ENCODE measurements around the gene CDH13.

CDH13 gene

GRCh38 chr16:83470416-83470815 lies 843.6 kb downstream of the CDH13 start:
- no peak for ATAC-seq

DNA sequence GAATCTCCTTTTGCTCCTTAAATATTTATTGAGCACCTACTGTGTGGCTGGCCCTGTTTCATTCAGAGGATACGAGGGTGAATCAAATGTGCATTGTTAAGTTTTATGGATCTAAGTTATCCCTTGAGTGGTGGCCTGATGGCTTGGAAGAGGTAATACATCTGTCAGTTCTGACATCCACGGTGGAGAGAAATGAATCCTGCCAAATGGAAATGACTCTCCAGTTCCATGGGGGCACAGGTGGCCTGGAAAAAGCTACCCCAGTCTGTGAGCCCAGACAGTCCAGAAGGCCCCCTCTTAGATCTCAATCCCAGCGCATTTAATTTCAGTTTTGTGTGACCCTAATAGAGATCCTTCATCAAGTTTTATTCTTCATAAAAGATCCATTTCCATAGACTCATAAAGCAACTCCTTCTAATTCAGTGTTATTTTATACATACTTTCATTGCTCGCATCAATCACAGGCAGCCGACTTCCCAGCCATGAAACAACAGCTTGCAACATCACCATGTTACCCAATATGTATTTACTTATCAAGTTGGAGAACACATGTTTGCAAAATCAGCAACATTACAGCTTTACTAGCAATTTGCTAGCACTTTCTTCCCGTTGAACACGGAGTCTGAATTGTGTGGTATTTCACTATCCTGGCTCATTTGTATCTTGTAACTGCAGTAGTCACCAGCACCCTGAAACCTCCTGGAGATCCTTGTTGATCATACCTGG lies 846.2 kb downstream of the CDH13 start:
- no peak for ATAC-seq

DNA sequence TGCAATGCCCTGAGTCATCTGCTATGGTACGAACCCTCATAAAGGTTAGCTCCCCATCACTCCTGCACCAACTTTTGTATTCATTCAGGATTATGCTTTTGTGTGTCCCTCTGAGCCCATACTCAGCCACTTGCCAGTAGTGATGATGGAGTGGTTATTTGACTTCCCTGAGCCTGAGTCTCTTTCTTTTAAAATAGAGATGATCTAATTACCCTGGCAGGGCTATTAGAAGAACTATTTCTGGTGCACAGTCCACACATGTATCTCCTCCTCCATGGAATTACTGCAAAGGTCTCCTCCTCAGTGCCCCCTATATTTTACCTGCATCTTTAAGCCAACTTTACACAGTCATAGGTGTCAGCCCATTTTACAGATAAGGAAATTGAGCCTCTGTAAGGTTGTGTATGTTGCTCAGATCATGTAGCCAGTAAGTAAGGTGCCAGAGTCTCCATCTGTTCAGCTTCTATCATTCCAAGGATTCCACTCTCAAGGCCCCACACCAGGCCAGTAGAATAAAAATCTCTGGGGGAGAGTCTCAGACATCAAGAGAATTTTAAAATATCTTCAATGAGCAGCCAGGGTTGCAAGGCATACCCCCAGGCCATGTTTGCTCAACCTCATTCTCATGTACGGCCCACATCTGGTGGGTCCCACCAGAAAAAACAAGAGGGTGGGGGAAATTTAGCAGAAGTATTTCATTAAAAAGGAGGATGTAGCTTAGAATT lies 847.3 kb downstream of the CDH13 start:
- ATAC-seq: no peak

DNA sequence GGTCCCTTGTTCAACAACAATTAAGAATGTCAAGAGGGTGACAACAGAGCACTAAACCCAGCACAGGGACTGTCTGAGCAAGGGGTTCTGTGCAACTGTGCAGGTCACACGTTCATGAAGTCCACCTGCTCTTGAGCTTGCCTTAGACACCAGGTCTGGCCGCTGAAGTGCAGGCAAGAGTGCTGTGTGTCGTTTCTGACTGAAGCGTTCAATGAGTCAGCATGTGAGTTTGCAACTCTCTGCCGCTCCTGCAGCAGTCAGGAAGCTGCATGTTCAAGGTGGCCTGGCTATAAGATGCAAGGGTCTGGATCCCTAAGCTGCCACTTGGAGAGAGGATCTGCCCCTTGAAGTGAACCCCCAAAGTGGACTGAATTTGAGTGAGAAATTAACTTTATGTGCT lies 848.3 kb downstream of the CDH13 start:
- ATAC-seq: no peak

DNA sequence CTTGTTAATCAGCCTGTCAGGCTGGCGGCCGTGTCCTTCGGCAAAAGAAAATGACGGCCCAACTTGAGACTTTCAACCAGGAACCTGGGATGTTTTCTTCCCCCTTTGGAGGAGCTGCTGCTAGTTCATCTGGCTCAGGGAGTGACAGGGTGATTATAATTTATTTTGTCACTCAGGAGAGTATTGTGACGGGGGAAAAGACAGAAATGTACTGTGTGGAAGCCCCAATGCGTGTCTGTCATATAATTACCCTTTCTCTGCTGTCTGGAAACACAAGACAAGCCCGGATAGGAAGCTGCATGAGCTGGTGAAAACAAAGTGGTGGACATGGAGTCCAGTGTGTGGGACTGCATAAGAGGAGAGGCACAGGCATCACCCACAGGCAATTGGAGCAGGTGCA lies 854.8 kb downstream of the CDH13 start:
- no peak for ATAC-seq

DNA sequence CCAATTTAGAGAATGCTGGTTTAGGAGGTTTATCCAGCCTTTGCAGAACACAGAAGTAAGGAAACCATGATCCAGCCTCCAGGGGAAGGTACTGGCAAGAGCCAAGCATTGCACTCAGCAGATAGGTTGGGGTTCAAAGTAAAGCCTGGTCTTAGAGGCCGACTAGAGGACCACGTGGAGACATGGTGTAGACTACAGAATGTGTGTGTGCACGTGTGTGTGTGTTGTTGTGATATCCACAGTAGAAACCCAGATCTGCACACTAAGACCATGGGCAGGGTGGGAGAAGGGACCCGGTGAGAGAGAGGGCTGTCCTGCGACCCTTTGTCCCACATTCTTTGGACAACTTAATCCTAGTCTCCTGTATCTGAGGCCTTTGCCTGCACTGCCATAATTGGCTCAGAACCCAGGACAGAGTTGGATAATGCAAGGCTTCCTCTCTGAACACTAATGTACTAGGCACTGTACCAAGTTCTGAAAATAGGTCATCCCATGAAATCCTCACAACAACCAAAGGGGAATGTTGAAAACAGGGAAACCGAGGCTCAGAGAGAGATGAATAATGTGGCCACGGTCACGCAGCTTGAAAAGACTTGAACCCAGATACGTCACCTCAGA lies 855.9 kb downstream of the CDH13 start:
- ATAC-seq: no peak

- no peak for ATAC-seq
Measured at GRCh38 chr16:83490073-83490472, 863.3 kb downstream of the CDH13 start.

DNA sequence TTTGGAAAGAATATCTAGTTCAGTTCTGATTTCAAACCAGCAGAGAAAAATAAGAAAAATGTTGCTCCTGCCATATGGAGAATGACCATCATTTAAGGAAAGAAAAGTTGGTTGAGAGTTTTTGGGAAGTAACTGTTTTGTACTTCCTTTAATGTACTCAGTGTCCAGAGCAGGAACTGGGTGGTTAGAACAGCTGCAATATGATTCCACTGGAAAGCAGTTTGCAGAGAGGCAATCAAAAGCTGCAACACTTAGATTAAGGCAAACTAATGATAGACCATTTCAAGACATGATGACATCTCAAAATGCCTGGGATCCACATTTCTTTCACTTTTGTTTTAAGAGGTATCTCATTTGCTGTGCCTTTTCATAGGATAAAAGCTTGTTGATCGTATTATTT lies 867.7 kb downstream of the CDH13 start:
- no peak for ATAC-seq

DNA sequence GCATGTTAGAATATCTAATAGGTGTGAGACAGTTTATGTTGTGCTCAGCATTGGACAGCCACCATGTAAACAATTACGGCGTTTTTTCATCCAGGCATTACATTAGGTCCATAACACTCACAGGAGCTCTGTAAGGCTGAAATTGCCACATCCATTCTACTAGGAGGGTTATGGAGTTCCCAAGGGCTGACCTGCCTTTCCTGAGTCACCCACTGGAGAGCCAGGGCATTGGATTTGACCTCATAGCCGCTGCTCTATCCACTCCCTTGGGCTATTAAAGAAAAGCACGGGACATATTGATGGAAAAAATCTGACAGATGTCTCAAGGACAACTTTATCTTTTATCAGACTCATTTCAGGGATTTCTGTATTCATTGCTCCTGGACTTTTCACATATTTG lies 874.7 kb downstream of the CDH13 start:
- ATAC-seq: no peak

DNA sequence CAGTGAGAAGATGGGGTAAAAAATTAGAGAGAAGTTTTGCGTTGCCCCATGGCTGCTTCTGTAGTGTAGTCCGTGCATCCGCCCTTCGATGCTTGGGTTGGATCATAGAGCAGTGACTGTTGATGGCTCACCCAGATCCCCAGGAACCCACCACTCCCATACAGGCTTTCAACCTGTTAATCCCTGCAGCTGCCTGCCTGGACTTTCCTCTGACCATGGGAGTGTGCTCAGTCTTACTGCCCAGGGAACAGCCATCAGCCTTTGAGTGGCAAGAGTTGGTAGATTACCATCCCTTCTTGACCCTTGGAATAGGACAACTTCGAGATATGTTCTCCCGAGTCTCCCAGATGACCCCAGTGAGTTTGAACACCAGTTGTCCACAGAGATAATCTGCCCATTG lies 881.5 kb downstream of the CDH13 start:
- ATAC-seq: no peak

GRCh38 chr16:83509316-83509715 lies 882.5 kb downstream of the CDH13 start:
- no peak for ATAC-seq

GRCh38 chr16:83510906-83511305 lies 884.1 kb downstream of the CDH13 start:
- ATAC-seq: no peak

- no peak for ATAC-seq
Measured at GRCh38 chr16:83513008-83513755, 886.4 kb downstream of the CDH13 start.

GRCh38 chr16:83515395-83515794 lies 888.6 kb downstream of the CDH13 start:
- ATAC-seq: no peak

DNA sequence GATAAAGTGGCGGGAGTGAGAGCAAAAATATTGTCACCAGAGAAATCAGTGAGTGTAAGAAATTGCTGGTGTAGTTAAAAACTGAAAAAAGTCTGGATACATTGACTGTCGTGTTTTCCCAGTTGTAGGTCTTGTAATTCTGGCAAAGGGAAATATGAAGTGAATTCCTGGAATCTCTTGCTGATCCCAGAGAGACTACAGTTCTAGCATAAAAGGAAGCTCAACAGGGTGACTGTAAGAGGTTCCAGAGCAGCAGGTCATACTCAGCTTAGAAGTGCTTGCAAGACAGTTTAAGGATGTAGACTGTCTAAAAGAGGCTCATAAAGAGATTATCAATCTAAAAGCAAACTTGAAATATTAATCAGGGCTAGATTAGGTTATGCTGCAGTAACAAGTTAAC lies 890.2 kb downstream of the CDH13 start:
- no peak for ATAC-seq

GRCh38 chr16:83517398-83517797 lies 890.6 kb downstream of the CDH13 start:
- no peak for ATAC-seq

DNA sequence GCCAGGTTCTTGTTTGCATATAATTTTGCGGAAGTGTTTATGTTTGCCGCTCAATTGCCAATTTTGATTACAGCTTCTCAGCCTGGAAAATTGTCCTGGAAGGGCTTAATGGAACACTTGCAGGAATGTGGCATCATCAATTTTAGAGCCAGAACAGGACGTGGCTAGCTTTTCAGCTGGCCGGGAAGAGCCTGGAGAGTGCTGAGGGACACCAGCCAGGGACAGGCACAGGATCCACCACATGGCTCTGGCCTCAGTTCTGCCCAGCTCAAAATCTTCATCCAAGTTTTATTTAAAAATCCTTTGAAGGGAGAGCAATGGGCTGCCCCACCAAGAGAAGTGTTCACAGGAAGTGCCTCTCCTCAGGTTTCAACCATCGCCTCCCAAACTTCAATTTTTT lies 893.8 kb downstream of the CDH13 start:
- no peak for ATAC-seq

DNA sequence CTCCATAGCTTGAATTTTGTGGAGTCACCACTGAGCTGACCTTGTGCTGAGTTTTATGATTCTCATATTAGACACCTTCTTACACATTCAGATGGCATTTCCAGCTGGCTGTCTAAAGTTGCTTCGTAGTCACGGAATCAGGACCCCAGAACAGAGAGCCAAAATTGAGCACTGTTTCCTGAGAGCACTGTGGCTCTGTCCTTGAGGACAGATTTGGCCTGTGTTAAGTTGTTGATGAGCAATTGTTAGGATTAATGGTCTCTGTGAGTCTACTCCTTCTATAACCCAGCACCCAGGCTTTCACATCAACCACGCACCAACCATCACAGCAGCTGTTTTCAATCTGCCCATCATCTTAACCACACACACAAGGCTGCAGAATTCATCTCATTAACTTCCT lies 903.5 kb downstream of the CDH13 start:
- no peak for ATAC-seq

- ATAC-seq: no peak
Measured at GRCh38 chr16:83532634-83533033, 905.9 kb downstream of the CDH13 start.

- no peak for ATAC-seq
Measured at GRCh38 chr16:83533193-83533592, 906.4 kb downstream of the CDH13 start.

GRCh38 chr16:83538707-83539106 lies 911.9 kb downstream of the CDH13 start:
- ATAC-seq: no peak

GRCh38 chr16:83539736-83540490 lies 913.1 kb downstream of the CDH13 start:
- no peak for ATAC-seq

GRCh38 chr16:83541231-83541630 lies 914.5 kb downstream of the CDH13 start:
- ATAC-seq: no peak

All from activated CD4-positive, CD25-positive, alpha-beta regulatory T cell treated with anti-CD3 and anti-CD28 coated beads, Interleukin-2, amount 50 U/mL, for 24 hours (primary cell).